ENCODE results near the gene DDX5. TPM values are rescaled to one million over a fixed set of nuclear protein-coding genes. Genes with fewer than 3 reads are reported as not detected.

Gene DDX5
- total RNA-seq, 1 experiment from 2014 or later, result 869 TPM

- DNase-seq, result no peak
- H3K27ac ChIP-seq (ENCODE audit: insufficient read length, low read depth, low read length), result no peak overlapping the region
- no peaks in the 10 kb centered on the region for H4K20me1 ChIP-seq (ENCODE audit: control insufficient read depth, insufficient read depth, insufficient read length)
Observed at GRCh38 chr17:64500487-64500859, 5.6 kb downstream of the DDX5 start.

More at GRCh38 chr17:64500487-64500859, 5.6 kb downstream of the DDX5 start:
- no peak overlapping the region for H2BK5ac ChIP-seq (ENCODE audit: insufficient read length, low read length)
- H2AK5ac ChIP-seq (ENCODE audit: insufficient read length, low read length), result no peak overlapping the region
- H3K27me3 Mint-ChIP-seq (ENCODE audit: low read depth), result peaks cover 6% of the 10 kb centered on the region
- H3K56ac ChIP-seq (ENCODE audit: insufficient read length, low read depth, low read length), result no peak overlapping the region
- H3K9me3 Mint-ChIP-seq, result peaks cover 0 to under 1% of the 10 kb centered on the region in 2 experiments; a peak in 2 of 5 replicates
- H2BK12ac ChIP-seq (ENCODE audit: insufficient read length, low read depth, low read length), result no peak overlapping the region
- H3K27me3 ChIP-seq (ENCODE audit: insufficient read depth, low read length), result no peaks in the 10 kb centered on the region
- H3T11ph ChIP-seq (ENCODE audit: low read length), result no peak overlapping the region
- H2AFZ ChIP-seq (ENCODE audit: low read length), result no peak overlapping the region
- no peak overlapping the region for H2BK120ac ChIP-seq (ENCODE audit: low read depth, low read length, poor library complexity, severe bottlenecking)
- H2BK15ac ChIP-seq (ENCODE audit: low read depth, low read length), result no peak overlapping the region
- peak overlapping the region in 1 of 3 experiments; percentile 84; a peak in 3 of 7 replicates for H3K27ac Mint-ChIP-seq
- no peak overlapping the region for H4K91ac ChIP-seq (ENCODE audit: insufficient read length, low read depth, low read length)
- no peak overlapping the region for H3K9ac ChIP-seq (ENCODE audit: extremely low read depth, insufficient read length, low read length)
- no CpG with 5 or more reads among the region's 8 CpGs for WGBS (ENCODE audit: extremely low coverage, insufficient read length, low lambda C conversion rate)
- no peak overlapping the region for H3K14ac ChIP-seq (ENCODE audit: insufficient read depth, low read length)
- H3K36me3 Mint-ChIP-seq (ENCODE audit: insufficient read depth in 1 of 3, low read depth in 3 of 3), result peaks cover 59 to 78% (median 70%) of the 10 kb centered on the region in 3 experiments
- H3K79me2 ChIP-seq (ENCODE audit: insufficient read depth, low read length), result peaks cover 18% of the 10 kb centered on the region
- no peak overlapping the region for H4K5ac ChIP-seq (ENCODE audit: insufficient read length, low read depth, low read length)
- no peak overlapping the region for H3K18ac ChIP-seq (ENCODE audit: insufficient read length, low read depth, low read length)
- peaks cover 53 to 68% of the 10 kb centered on the region in 2 experiments for H3K4me1 Mint-ChIP-seq
- H2BK20ac ChIP-seq (ENCODE audit: low read depth, low read length, poor library complexity, severe bottlenecking), result no peak overlapping the region
- H3K4me2 ChIP-seq (ENCODE audit: insufficient read depth, insufficient read length, low read length), result no peak overlapping the region
- no peak overlapping the region for H3K23ac ChIP-seq (ENCODE audit: insufficient read length, low read depth, low read length)
- no peak overlapping the region for H3K4ac ChIP-seq (ENCODE audit: low read depth, low read length)
- H4K8ac ChIP-seq (replicated peaks; ENCODE audit: insufficient read length, low read depth, low read length), result no peak overlapping the region
- peak overlapping the region in 1 of 2 experiments; percentile 49; a peak in 3 of 5 replicates for H3K4me3 Mint-ChIP-seq
- H3K9me3 ChIP-seq (ENCODE audit: control insufficient read depth, low read depth, low read length), result no peaks in the 10 kb centered on the region
- H3K4me1 ChIP-seq (ENCODE audit: insufficient read depth, low read length), result no peaks in the 10 kb centered on the region; the same call in 1 of the 2 replicates
- peaks cover 6% of the 10 kb centered on the region for H3K79me1 ChIP-seq (ENCODE audit: insufficient read depth, low read depth, low read length, poor library complexity, severe bottlenecking)
- no peak for TF ChIP-seq CTCF (conservative IDR thresholded peaks at IDR 0.05)
- H3K23me2 ChIP-seq (ENCODE audit: insufficient read length, low read depth, low read length, poor library complexity, severe bottlenecking), result peaks cover 20% of the 10 kb centered on the region
